ENCODE data around the gene TANGO2. TPM values are rescaled to one million over a fixed set of nuclear protein-coding genes. Genes with fewer than 3 reads are reported as not detected.

The TANGO2 gene
- total RNA-seq, 1 experiment from 2014 or later: 21.5 TPM

GRCh38 chr22:20043997-20044342 is 23.1 kb downstream of the TANGO2 start:
- Histone ChIP-seq H3K27ac (ENCODE audit: low read depth, low read length, poor library complexity, severe bottlenecking) (no peak overlapping the region), H3K36me3 (ENCODE audit: insufficient read depth, low read length, poor library complexity, severe bottlenecking) (no peaks in the 10 kb centered on the region), H3K9me3 (ENCODE audit: low read depth, low read length, poor library complexity, severe bottlenecking) (no peaks in the 10 kb centered on the region), H3K4me1 (ENCODE audit: insufficient read depth, low read length, poor library complexity, severe bottlenecking) (no peaks in the 10 kb centered on the region), H3K27me3 (replicated peaks; ENCODE audit: insufficient read depth, low read depth, low read length, poor library complexity) (no peaks in the 10 kb centered on the region), H3K4me3 (ENCODE audit: low read depth, low read length, poor library complexity, severe bottlenecking) (no peak overlapping the region)
- CTCF ChIA-PET: no interaction called here
- DNase-seq (ENCODE audit: low spot score): no peak
- POLR2A ChIA-PET (ENCODE audit: low non-redundant PET): no interaction called here
- no TSS peak for BruUV-seq (replicated peaks)
- TF ChIP-seq CTCF (conservative IDR thresholded peaks at IDR 0.05; ENCODE audit: low read depth, low read length) (no peak), EZH2 (IDR thresholded peaks at IDR 0.05; ENCODE audit: borderline replicate concordance, low read depth, low read length, poor library complexity, severe bottlenecking) (no peak)
- intact Hi-C loops (cut with micrococcal nuclease; ENCODE audit: unreplicated experiment): no loop called here

GRCh38 chr22:20044495-20045151 is 23.7 kb downstream of the TANGO2 start:
- POLR2A ChIA-PET (ENCODE audit: low non-redundant PET): no interaction called here
- Histone ChIP-seq H3K36me3 (ENCODE audit: insufficient read depth, low read length, poor library complexity, severe bottlenecking) (no peaks in the 10 kb centered on the region), H3K4me3 (ENCODE audit: low read depth, low read length, poor library complexity, severe bottlenecking) (no peak overlapping the region), H3K27me3 (replicated peaks; ENCODE audit: insufficient read depth, low read depth, low read length, poor library complexity) (no peaks in the 10 kb centered on the region), H3K27ac (ENCODE audit: low read depth, low read length, poor library complexity, severe bottlenecking) (no peak overlapping the region), H3K4me1 (ENCODE audit: insufficient read depth, low read length, poor library complexity, severe bottlenecking) (no peaks in the 10 kb centered on the region), H3K9me3 (ENCODE audit: low read depth, low read length, poor library complexity, severe bottlenecking) (no peaks in the 10 kb centered on the region)
- CTCF ChIA-PET: no interaction called here
- no TSS peak for BruUV-seq (replicated peaks)
- TF ChIP-seq EZH2 (IDR thresholded peaks at IDR 0.05; ENCODE audit: borderline replicate concordance, low read depth, low read length, poor library complexity, severe bottlenecking) (no peak), CTCF (conservative IDR thresholded peaks at IDR 0.05; ENCODE audit: low read depth, low read length) (no peak)
- intact Hi-C loops (cut with micrococcal nuclease; ENCODE audit: unreplicated experiment): no loop called here
- DNase-seq (ENCODE audit: low spot score): no peak

- no peaks in the 10 kb centered on the region for H3K9me3 ChIP-seq (ENCODE audit: low read depth, low read length, poor library complexity, severe bottlenecking)
- BruUV-seq (replicated peaks): no TSS peak
- intact Hi-C loops (cut with micrococcal nuclease; ENCODE audit: unreplicated experiment): no loop called here
- H3K4me1 ChIP-seq (ENCODE audit: insufficient read depth, low read length, poor library complexity, severe bottlenecking): no peaks in the 10 kb centered on the region
- TF ChIP-seq CTCF (conservative IDR thresholded peaks at IDR 0.05; ENCODE audit: low read depth, low read length): no peak
- TF ChIP-seq EZH2 (IDR thresholded peaks at IDR 0.05; ENCODE audit: borderline replicate concordance, low read depth, low read length, poor library complexity, severe bottlenecking): no peak
- H3K36me3 ChIP-seq (ENCODE audit: insufficient read depth, low read length, poor library complexity, severe bottlenecking): no peaks in the 10 kb centered on the region
- no peak for DNase-seq (ENCODE audit: low spot score)
- POLR2A ChIA-PET (ENCODE audit: low non-redundant PET): no interaction called here
- H3K4me3 ChIP-seq (ENCODE audit: low read depth, low read length, poor library complexity, severe bottlenecking): no peak overlapping the region
- H3K27me3 ChIP-seq (replicated peaks; ENCODE audit: insufficient read depth, low read depth, low read length, poor library complexity): no peaks in the 10 kb centered on the region
- CTCF ChIA-PET: no interaction called here
- no peak overlapping the region for H3K27ac ChIP-seq (ENCODE audit: low read depth, low read length, poor library complexity, severe bottlenecking)
Observed at GRCh38 chr22:20046730-20047129, 25.8 kb downstream of the TANGO2 start.

Measured in A673 (cell line).